SK-N-DZ (cell line): ENCODE measurements around the gene AMN.
"Not testable (repeated sequence)": the region's sequence is repeated elsewhere in the genome, so short reads cannot be mapped to it uniquely, and the experiment has no call there.

Experiments
- DNase-seq: peaks from one replicate; pipeline ENCODE4 v3.0.0-alpha.2; 2015; ENCODE audit warnings: low spot score

Gene AMN

DNA sequence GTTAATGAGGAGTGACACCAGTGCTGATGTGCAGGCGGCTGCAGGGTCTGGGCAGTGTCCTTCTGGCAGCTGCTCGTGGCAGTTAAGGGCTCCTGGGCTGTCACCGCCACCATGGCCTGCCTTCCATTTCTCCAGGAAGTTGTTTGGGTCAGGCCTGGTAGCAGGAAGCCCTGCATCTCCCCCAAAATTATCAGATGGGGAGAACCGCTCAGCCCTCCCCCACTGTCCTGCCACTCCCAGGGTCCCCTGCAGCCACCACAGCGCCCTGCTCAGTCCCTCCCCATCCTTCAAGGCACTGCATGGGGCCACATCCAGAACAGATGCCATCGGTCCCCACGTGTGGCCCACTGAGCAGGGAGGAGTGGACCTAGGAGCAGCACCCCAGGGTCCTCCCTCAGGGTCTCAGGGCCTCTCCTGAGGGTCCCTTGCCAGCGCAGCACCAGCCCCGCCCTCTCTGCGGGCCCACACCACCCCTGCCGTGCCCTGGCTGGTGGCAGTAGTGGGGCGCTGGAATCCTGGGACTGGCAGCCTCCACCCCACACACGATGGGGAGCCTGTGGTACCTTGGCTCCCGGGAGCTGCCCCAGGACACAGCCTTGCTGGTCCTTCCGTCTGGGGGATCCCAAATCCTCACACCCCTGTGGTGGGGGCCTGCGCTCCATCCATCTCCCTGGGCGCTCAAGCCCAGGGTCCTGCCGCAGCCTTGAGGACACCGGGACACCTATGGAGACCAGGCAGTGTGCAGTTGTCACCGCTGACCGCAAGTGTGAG, 10.3 kb upstream of the AMN start:
- DNase-seq: peak; percentile 35

DNA sequence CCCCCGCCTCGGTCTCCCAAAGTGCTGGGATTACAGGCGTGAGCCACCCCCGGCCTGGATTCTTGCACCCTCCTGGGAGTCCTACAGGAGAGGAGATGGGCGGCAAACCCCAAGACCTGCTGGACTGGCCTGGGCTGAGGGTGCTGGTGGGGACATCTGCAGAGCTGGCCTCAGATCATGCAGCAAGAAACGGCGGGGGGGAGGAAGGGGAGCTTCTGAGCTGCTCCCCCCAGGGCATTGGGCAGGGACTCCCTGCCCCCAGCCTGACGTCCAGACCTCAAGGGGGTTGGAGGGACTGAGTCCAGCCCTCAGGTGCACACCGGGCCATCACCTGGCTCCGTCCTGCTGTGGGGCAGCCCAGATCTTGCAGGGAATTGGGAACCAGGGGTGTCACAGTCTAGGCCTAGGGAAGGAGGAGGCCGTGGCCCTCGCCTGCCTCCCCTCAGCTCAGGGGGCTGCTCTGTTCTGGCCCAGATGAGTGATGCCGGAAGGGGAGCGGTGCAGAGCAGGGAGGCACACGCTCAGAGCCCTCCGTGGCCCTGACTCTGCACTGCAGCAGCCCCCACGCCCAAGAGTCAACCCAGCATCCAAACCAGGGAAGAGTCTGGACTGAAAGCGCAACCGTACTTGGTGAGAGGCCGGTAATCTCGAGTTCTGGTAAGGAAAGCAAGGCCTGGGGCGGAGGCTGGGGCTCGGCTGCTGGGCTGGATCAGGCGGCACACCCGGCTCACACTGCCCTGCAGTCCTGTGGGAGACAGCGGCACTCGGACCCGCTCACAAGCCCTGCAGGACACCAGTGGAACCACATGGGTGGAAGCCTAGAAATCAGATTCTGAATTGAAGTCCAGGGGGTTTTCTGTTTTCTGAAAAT, 8.9 kb upstream of the AMN start:
- DNase-seq: no peak

DNA sequence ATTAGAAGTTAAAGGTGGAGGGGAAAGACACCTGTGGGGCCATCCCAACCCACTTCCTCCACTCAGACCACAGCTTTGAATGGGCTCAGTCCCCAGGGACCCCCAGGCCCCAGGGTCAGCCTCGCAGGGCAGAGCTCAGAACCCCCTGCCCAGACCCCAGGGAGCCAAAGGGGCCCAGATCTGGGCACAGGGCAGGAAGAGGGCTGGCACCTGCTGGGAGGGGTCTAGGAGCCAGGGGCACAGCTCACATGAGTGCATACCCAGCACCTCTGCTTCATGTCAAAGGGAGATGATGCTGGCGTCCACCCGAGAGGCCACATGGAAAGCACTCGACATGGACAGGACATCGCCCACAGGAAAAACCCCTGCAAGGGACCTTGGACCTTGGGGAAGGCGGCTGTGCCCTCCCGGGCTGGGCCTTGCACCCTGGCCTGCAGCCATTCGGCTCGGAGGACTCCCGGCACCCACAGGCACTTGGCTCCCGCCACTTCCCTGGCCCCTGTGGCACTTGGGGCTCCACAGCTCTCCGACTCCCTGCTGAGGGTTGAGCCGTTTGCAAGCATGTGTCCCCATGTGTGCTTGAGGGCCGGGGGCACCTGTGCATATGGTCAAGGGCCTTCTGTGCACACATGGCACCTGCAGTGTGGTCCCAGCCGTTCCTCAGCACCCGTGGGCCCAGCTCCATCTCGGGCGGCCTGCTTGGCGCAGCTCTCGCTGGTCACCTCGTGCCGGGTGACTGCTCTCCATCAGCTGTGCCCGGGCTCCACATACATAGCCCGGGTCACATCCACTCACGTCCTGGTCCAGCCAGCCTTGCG, 7.8 kb upstream of the AMN start:
- DNase-seq: no peak

DNA sequence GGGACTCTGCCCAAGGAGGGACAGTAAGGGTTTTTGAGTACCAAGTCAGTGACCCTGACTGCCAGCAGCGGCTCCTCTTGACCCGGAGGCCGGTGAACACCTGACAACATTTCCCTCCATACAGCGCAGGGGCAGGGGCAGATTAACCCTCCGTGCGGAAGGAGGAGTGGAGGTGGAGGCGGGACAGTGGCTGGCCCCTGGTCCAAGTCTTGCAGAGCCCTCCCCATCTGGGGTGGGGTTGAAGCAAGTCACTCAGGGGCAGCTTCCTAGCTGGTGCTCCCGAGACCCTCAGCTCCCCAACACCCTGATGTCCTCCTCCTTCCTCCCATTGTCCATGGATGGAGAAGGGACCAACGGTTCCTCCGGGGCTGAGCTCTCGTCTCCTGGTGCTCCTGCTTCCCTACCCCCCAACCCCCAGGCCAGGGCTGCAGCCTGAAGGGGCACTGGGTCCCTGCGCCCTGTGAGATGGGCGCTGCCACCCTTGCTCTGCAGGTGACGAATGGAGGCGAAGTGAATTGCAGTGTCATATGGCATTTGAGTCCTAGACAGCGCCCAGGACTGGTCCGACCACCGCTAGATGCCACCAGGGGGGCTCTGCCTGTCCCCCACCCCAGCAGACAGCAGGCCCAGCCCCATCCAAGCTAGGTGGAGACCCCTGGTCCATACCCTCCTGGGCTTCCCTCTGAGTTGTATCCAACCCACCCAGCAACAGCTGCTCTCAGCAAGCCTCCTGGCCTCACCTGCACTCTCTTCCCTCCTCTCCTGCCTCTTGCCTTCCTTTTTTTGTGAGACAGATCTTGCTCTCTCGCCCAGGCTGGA, 7.0 kb upstream of the AMN start:
- no peak for DNase-seq

DNA sequence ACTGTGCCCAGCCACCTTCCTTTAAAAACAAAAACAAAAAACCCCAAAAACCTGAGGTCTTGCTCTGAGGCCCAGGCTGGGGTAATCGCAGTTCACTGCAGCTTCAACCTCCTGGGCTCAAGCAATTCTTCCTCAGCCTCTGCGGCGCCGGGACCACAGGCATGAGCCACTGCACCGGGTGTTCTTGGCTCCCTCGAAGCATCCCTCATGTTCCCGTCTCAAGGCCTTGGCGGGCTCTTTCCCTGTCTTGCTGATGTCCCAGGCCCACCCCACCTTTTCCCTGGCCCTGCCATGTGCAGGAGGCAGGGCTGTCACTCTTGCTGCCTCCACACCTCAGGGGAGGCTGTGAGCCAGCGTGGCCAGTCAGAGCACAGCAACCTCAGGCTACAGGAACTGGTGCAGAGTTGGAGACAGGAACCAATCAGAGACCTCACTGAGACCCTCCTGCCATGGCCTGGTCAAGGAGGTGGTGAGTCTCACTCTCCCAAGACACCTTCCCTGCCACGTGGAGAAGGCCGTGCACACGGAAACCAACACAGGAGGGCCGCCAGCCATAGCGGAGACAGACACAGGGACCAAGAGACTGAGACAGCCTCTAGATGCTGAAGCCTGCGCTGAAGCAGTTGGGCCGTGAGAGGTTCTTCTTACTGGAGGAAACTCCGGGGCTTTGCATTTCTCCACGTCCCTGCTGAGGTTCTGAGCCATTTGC, 6.0 kb upstream of the AMN start:
- DNase-seq: no peak

DNA sequence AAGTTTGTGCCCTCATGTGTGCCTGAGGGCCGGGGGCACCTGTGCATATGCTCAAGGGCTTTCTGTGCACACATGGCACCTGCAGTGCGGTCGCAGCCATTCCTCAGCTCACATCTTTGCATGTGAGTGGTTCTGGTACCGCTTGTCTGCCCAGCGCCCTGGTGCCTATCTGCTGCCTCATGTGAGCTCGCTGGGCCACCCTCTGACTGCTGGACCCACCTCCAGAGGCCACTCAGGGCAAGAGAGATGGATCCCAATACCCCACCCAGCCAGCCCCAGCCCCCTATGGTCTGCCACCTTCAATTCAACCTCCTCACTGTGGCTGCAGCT, 5.4 kb upstream of the AMN start:
- no peak for DNase-seq

DNA sequence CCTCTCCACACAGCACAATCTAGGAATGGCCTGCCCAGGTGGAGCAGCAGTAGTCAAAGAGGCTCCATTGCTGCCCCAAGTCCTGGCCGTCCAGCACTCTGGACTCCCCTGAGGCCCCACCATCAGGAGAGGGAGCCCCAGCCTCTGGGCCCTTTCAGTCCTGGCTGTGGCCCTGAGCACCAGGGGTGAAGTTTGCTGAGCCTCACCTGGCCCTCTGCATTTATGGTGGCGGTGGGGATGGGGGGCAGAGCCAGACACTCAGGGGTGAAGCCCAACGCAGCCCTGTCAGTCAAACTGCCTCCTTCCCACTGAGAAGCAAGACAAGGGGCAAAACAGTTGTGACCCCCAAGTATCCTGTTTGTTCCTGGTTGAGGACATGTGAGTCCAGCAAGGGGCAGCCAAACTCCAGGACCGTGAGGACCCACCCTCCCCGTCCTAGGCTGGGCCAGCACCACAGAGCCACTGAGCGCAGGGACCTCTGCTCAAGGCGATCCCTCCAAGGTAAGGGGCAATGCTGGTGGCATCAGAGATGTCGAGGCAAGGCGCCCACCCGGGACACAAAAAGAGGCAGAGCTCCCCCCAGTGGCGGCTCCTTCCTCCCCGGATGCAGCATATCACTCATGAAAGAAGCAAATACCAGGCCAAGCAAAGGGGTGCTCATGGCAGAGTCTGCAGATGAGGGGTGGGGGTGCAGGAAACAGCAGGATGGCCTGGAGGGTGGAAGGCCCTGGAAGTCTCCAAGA, 4.8 kb upstream of the AMN start:
- peak; percentile 38 for DNase-seq

DNA sequence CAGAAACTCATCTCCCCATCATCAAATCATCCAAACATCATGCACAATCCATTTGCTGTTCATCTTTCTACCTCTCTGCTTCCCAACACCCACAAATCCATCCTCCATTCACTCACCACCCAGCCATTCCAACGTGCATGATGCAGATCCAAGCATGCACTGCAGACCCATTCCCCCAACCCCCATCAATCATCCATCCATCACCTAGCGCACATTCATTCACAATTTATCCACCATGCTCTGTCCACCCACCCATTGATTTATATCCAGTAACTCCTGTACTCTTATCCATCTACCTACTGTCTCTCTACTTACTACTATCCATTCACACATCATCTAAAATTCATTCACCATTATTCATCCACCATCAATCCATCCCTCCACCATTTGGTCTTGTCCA, 4.0 kb upstream of the AMN start:
- no peak for DNase-seq

DNA sequence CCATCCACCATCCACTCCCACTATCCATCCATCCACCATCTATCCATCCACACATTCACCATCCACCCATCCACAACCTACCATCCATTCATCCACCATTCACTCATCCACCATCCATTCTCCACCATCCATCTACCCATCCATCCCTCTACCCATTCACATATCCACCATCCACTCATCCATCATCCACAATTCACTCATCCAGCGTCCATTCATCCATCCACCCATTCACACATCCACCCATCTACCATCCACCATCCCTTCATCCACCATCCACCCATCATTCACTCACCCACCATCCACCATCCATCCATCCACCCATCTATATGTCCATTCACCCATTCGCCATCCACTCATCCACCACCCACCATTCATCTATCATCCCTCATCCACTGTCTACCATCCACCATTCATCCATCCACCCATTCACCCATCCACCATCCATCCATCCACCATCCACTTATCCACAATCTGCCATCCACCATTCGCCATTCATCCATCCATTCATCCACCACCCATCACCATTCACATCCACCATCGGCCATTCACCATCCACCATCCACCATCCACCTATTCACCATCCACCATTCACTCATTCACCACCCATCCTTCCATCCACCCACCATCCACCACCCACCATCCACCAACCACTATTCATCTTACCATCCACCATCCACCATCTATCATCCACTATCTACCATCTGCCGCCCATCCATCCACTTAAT, 2.0 kb upstream of the AMN start:
- DNase-seq: no peak

DNA sequence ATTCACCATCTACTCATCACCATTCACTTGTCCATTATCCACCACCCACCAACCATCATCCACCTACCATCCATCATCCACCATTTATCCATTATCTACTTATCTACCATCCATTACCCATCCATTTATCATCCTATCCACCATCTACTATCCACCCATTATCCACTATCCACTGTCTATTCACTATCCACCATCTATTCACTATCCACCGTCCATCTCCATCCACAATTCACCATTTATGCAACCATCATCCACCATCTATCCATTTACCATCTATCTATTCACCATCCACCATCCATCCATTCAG, 1.5 kb upstream of the AMN start:
- no peak for DNase-seq

DNA sequence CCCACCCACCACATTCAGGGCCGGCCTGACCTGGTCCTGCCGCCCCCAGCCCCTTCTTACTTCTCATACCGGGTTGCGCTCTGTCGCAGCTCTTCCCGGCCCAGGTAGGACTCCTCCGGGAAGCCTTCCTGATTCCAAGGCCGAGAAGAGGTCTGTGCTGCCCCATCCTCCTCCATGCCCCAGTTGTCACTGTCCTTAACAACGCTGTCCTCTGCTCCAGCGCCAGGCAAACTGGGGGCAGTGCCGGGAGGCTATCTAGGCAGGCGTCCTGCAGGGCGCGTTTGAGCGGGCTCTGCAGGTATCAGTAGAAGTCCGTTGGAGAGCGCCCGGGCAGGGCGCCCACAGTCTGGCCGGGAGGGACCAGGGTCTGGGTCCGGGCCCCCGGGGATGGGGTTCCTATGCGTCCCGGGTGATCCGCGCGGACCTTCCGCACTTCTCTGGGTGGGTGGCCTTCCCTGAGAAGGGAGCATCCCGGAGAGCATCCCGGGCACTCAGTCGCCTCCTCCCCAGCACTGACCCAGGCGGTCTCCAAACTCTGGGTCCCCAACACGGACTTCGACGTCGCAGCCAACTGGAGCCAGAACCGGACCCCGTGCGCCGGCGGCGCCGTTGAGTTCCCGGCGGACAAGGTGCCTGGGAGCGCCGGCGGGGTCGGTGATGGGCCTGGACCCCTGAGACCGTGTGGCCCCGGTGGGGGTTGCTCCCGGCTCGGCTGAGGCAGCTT, 900 bp downstream of the AMN start:
- no peak for DNase-seq

DNA sequence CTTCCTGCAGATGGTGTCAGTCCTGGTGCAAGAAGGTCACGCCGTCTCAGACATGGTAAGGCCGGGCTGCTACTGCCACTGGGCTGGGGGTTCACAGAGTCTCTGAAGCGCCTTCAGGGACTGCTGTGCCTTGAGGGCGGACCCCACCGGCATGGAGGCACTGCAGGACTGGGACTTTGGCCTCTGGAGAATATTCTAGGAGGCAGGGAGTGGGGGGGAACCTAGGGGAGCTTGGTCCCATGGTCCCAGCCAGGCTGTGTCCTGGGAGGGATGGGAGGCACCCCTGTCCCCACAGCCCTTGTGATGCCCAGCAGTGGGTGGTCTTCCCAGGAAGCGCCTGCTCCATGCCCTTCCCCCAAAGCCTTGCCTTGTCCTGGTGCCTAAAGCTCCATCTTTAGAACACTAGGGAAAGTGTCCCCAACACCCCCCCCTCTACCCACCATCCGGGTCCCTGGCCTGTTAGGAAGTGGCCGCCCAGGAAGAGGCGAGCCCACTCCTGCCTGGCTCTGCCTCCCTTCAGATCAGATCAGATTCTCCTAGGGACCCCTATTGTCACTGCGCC, 1.5 kb downstream of the AMN start:
- no peak for DNase-seq

DNA sequence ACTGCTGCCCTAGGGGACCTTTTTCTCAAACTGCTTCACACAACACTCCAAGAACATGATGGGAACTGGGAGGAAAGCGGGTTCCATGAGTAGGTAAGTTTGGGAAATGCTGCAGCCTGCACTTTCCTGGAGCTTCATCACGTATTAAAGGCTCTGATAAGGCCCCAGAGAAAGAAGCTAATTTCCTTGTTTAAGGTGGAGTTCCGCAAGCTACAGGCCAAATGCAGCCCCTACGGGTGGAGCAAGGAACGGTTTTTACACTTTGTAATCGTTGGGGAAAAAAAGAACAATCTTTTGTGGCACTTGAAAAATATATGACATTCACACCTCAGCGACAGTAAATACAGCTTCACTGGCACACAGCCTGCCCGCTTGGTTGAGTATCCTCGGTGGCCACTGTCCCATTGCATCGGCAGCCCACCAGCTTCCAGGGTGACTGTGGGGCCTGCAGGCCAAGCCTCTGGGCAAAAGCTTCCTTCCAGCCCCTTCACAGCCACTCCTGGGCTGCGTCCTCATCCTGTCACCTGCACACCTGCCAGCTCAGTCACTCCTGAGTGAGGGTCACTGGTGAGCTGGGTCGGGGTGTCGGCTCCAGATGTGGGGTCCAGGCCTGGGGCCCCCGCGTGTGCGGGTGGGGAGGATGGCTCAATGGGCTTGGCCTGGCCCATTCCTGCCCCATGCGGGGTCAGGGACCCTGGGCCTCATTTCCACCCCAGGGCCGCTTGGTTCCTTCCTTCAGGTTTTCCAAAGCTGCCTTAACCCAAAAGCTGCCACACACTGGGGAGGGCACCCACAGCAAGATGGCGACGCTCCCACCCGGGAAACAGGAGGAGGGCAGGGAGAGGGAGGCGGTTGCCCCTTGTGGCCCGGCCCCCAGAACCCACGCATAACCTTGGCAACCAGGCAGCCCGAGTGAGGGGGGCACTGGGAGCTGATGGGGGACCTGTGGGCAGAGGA, 2.4 kb downstream of the AMN start:
- no peak for DNase-seq

DNA sequence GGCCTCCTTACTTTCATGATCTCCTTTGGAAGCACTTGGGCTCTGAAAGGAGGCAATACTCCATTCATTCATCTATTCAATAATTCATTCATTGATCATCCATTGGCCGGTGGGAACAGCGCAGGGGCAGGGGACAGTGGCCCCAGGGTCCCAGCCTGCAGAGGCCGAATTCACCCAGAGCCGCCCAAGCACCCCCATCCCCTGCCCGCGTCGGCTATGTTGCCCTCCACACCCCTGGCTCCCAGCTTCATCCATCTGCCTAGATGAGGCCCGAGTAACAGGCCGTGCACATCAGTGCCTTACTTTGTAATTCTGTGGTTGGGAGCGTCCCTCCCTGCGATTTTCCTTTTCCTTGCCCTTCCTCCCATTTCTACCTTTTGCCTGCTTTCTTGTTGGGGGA, 3.2 kb downstream of the AMN start:
- DNase-seq: no peak

DNA sequence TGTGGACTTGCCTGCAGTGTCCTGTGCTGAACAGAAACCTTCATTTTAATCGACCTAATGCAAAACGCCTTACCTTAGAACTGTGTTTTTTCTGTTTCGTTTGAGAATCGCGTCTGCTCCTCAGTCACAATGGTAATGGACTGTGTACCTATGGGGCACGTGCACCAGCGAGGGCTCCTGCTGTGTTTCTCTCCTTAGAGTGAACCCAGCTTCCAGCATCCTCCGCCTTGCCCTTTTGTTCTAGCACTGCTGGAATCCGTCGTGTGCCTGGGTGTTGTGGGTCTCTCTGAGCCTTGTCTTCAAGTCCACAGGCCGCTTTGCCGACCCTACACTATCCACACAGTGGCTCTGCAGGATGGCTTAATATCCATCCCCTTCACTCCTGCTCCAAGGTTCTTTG, 3.6 kb downstream of the AMN start:
- DNase-seq: no peak

DNA sequence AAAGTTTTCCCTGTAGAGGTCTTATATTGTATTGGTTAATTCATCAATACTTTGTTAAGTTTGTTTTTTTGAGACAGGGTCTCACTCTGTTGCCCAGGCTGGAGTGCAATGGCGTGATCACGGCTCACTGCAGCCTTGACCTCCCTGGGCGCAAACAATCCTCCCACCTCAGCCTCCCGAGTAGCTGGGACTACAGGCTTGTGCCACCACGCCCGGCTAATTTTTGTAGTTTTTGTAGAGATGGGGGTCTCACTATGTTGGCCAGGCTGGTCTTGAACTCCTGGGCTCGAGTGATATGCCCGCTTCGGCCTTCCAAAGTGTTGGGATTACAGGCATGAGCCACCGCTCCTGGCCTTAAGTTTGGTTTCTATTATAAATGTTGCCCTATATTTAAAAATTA, 4.4 kb downstream of the AMN start:
- DNase-seq: not testable (repeated sequence)

DNA sequence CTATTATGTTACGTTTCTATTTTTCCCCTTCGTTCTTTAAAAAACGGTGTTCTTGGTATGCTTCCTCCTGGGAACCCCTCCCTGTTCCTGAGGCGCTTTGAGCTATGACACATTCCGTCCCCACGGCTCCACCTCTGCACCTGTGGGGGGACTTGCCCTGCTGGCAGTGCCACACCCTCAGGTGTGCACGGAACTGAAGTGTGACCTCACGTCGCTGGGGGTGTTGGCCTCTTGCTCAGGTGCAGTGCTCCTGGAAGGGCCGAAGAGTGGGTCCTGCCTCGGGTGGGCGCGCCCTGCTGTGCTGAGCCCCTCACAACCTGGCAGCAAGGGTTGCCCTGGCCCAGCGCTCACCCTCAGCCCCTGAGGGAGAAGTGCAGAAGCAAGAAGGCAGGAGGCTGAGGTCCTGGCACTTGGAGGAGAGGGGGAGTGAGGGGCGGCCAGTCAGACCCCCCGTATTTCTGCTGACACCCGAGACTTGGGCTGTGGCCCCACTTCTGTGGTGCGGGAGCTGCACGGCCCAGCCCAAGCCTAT, 4.9 kb downstream of the AMN start:
- DNase-seq: no peak
